ENCODE measurements around the gene ANO2. TPM values are rescaled to one million over a fixed set of nuclear protein-coding genes. Genes with fewer than 3 reads are reported as not detected.

ANO2 gene
- total and polyA plus RNA-seq, 4 donors, result 0.03 to 0.25 (median 0.15) TPM

DNA sequence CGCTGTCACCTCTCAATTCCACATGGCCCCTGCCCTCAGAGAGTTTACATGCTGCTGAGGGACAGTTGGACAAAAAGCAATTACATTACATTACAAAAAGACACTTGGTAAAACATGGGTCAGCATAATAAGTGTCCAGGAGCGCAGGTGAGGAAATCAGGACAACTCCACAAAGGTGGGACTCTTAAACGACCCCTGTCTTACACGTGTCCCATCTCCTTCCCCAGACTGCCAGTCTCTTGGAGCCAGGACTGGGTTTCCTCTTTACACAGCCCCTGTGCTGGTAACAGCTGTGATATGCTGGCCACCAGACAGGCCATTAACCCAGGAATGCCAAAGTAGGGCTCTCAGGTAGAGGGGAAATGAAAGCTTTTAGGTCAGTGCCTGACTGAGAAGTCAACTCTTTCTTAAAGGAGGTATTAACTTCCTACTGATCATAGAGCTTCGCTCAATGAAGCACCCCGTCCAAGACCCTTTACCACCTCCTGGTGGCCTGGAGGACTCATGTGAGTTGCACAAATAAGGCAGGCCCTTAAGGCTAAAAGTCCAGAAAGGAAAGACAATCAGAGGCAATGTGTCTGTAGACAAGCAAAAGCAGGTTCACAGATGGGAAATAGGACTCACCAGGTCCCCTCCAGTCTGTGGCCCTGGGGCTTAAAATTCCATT is 55.5 kb downstream of the ANO2 start:
- H3K36me3 ChIP-seq (ENCODE audit: control insufficient read depth in 4 of 4, insufficient read depth in 3 of 4, low read depth in 1 of 4, low read length in 3 of 4), result no peaks in the 10 kb centered on the region
- peaks cover 0 to 3% (median 0%) of the 10 kb centered on the region in 4 donors for H3K27me3 ChIP-seq (ENCODE audit: control insufficient read depth in 4 of 4, insufficient read depth in 4 of 4, low read length in 3 of 4)
- no peak for DNase-seq (ENCODE audit: low spot score)
- no peak overlapping the region for H3K4me3 ChIP-seq (ENCODE audit: low read depth in 1 of 3, low read length in 3 of 3)
- 84% methylated on average over 6 of the region's 6 CpGs for WGBS
- H3K9me3 ChIP-seq (ENCODE audit: control insufficient read depth in 4 of 4, low read length in 3 of 4), result no peaks in the 10 kb centered on the region
- no peaks in the 10 kb centered on the region for H3K4me1 ChIP-seq (ENCODE audit: control insufficient read depth in 4 of 4, insufficient read depth in 4 of 4, low read length in 3 of 4)
- H3K9ac ChIP-seq (ENCODE audit: low read depth in 1 of 2, low read length in 2 of 2), result no peak overlapping the region
- H3K27ac ChIP-seq (ENCODE audit: low read depth in 1 of 2, low read length in 2 of 2), result no peak overlapping the region
- no peak for TF ChIP-seq NR2F2 (IDR thresholded peaks at IDR 0.05)
- TF ChIP-seq, protein P1, sequence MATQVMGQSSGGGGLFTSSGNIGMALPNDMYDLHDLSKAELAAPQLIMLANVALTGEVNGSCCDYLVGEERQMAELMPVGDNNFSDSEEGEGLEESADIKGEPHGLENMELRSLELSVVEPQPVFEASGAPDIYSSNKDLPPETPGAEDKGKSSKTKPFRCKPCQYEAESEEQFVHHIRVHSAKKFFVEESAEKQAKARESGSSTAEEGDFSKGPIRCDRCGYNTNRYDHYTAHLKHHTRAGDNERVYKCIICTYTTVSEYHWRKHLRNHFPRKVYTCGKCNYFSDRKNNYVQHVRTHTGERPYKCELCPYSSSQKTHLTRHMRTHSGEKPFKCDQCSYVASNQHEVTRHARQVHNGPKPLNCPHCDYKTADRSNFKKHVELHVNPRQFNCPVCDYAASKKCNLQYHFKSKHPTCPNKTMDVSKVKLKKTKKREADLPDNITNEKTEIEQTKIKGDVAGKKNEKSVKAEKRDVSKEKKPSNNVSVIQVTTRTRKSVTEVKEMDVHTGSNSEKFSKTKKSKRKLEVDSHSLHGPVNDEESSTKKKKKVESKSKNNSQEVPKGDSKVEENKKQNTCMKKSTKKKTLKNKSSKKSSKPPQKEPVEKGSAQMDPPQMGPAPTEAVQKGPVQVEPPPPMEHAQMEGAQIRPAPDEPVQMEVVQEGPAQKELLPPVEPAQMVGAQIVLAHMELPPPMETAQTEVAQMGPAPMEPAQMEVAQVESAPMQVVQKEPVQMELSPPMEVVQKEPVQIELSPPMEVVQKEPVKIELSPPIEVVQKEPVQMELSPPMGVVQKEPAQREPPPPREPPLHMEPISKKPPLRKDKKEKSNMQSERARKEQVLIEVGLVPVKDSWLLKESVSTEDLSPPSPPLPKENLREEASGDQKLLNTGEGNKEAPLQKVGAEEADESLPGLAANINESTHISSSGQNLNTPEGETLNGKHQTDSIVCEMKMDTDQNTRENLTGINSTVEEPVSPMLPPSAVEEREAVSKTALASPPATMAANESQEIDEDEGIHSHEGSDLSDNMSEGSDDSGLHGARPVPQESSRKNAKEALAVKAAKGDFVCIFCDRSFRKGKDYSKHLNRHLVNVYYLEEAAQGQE (IDR thresholded peaks at IDR 0.05), result no peak
- TF ChIP-seq, protein P2, sequence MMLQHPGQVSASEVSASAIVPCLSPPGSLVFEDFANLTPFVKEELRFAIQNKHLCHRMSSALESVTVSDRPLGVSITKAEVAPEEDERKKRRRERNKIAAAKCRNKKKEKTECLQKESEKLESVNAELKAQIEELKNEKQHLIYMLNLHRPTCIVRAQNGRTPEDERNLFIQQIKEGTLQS (IDR thresholded peaks at IDR 0.05), result no peak
- no peak for TF ChIP-seq SP1 (IDR thresholded peaks at IDR 0.05)
- TF ChIP-seq HNF4A (conservative IDR thresholded peaks at IDR 0.05), result no peak
- TF ChIP-seq, protein P3, sequence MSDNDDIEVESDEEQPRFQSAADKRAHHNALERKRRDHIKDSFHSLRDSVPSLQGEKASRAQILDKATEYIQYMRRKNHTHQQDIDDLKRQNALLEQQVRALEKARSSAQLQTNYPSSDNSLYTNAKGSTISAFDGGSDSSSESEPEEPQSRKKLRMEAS (IDR thresholded peaks at IDR 0.05), result no peak
- no peak for TF ChIP-seq FOXA2 (IDR thresholded peaks at IDR 0.05)
- no peak for TF ChIP-seq TAF1 (conservative IDR thresholded peaks at IDR 0.05)
- TF ChIP-seq RXRA (IDR thresholded peaks at IDR 0.05), result no peak
- TF ChIP-seq FOXA1 (IDR thresholded peaks at IDR 0.05), result no peak
- TF ChIP-seq RAD21 (IDR thresholded peaks at IDR 0.05), result no peak
- TF ChIP-seq, protein P4, sequence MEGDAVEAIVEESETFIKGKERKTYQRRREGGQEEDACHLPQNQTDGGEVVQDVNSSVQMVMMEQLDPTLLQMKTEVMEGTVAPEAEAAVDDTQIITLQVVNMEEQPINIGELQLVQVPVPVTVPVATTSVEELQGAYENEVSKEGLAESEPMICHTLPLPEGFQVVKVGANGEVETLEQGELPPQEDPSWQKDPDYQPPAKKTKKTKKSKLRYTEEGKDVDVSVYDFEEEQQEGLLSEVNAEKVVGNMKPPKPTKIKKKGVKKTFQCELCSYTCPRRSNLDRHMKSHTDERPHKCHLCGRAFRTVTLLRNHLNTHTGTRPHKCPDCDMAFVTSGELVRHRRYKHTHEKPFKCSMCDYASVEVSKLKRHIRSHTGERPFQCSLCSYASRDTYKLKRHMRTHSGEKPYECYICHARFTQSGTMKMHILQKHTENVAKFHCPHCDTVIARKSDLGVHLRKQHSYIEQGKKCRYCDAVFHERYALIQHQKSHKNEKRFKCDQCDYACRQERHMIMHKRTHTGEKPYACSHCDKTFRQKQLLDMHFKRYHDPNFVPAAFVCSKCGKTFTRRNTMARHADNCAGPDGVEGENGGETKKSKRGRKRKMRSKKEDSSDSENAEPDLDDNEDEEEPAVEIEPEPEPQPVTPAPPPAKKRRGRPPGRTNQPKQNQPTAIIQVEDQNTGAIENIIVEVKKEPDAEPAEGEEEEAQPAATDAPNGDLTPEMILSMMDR (IDR thresholded peaks at IDR 0.05; ENCODE audit: low read depth, low read length, missing input control), result no peak
- TF ChIP-seq GABPA (IDR thresholded peaks at IDR 0.05 in 1 of 2, conservative IDR thresholded peaks at IDR 0.05 in 1 of 2), result no peak
- no peak for TF ChIP-seq YY1 (IDR thresholded peaks at IDR 0.05)
- TF ChIP-seq ZBTB33 (IDR thresholded peaks at IDR 0.05), result no peak

Measured in liver (tissue), 9 donors.